GM12801 (cell line): Measurements from ENCODE around the gene KIF25.

Source experiments
- CTCF ChIP-seq: IDR thresholded peaks from one replicate; pipeline ENCODE4 v1.5.1; 2011; ENCODE audit warnings: control low read depth; ENCODE audit not compliant: insufficient read length; ENCODE audit errors: extremely low read depth

Gene KIF25

GRCh38 chr6:167984144-167984719 lies 13.2 kb upstream of the KIF25 start:
- TF ChIP-seq CTCF, result no peak

- no peak for TF ChIP-seq CTCF
Measured at GRCh38 chr6:167984876-167985604, 12.4 kb upstream of the KIF25 start.

- no peak for TF ChIP-seq CTCF
Measured at GRCh38 chr6:167985911-167986595, 11.4 kb upstream of the KIF25 start.

GRCh38 chr6:167987396-167988153 lies 9.9 kb upstream of the KIF25 start:
- no peak for TF ChIP-seq CTCF

- no peak for TF ChIP-seq CTCF
Measured at GRCh38 chr6:167988154-167988495, 9.3 kb upstream of the KIF25 start.

- no peak for TF ChIP-seq CTCF
Measured at GRCh38 chr6:167988945-167989841, 8.3 kb upstream of the KIF25 start.
